K562 (cell line): ENCODE results near the gene SLC25A18. TPM values are rescaled to one million over a fixed set of nuclear protein-coding genes. Genes with fewer than 3 reads are reported as not detected.
A peak's percentile ranks its signal among the peaks of the same experiment; 100 is the strongest.

Experiments
- ATAC-seq: fragments of 200-7000 bp; cut with Tn5 transposase; 3 replicates; pipeline ENCODE4 v1.9.1; 2020; ENCODE audit warnings: moderate library complexity
- BruUV-seq: library from RNA; stranded (reverse); fragments of 400-500 nt; replicated peaks from 2 replicates; lab custom pipeline; 2021; lab: Mats Ljungman, UMichigan
- CTCF ChIA-PET: fragments of 300-600 bp; formaldehyde crosslinking; extraction: SDS; loops from one replicate; lab custom pipeline; 2021; ENCODE audit warnings: low intra/inter-chr PET ratio; lab: Yijun Ruan, JAX
- POLR2A ChIA-PET: fragments of 300-600, 350-650 bp; sonication (Branson Sonifier 250); formaldehyde crosslinking; extraction: SDS; loops from one replicate; lab custom pipeline; 2021; ENCODE audit warnings: antibody characterized with exemption, inconsistent platforms; lab: Yijun Ruan, JAX
- DNase-seq, 4 experiments: peaks; one replicate each; pipeline versions ENCODE4 v3.0.0 to v3.0.0-alpha.2; 2011 to 2018; ENCODE audit warnings: low spot score in 3 of 4, mixed read lengths in 3 of 4; ENCODE audit errors: extremely low read depth in 1 of 4
- FAIRE-seq: peaks from 2 replicates; lab custom pipeline; 2011; peaks lifted over from hg19 to GRCh38; lab: Jason Lieb, UNC
- H2AFZ ChIP-seq: 2 replicates; pipeline ENCODE4 v1.6.0; 2011; ENCODE audit warnings: low read depth, low read length, control low read depth, inconsistent platforms
- H3K27ac ChIP-seq: fragments of 200-600 bp; 3 replicates; pipeline ENCODE4 v1.8.0; 2011; ENCODE audit warnings: low read depth, mild to moderate bottlenecking, control low read depth, inconsistent platforms, low read length, moderate library complexity, mixed read lengths; ENCODE audit errors: extremely low read depth
- H3K27me3 ChIP-seq, 2 experiments: fragments of 300-600 bp in 1 of 2; 2 replicates in 1 of 2; 3 replicates in 1 of 2; pipeline versions ENCODE4 v1.6.0 to v1.8.0; 2011; ENCODE audit warnings: inconsistent platforms in 2 of 2, low read length in 2 of 2, mild to moderate bottlenecking in 1 of 2, mixed read lengths in 1 of 2, moderate library complexity in 1 of 2; ENCODE audit not compliant: control insufficient read depth in 2 of 2, insufficient read depth in 2 of 2
- H3K36me3 ChIP-seq: fragments of 300-600 bp; 3 replicates; pipeline ENCODE4 v1.8.0; 2011; ENCODE audit warnings: mild to moderate bottlenecking, low read length, inconsistent platforms; ENCODE audit not compliant: control insufficient read depth, insufficient read depth
- H3K4me1 ChIP-seq, 2 experiments: fragments of 200-600 bp in 1 of 2; replicated peaks in 1 of 2; 2 replicates in 1 of 2; 3 replicates in 1 of 2; pipeline versions ENCODE4 v1.5.1 to v1.8.0; 2011; ENCODE audit warnings: inconsistent platforms in 2 of 2, low read length in 2 of 2, mild to moderate bottlenecking in 1 of 2, mixed read lengths in 1 of 2, moderate library complexity in 1 of 2; ENCODE audit not compliant: control insufficient read depth in 2 of 2, insufficient read depth in 2 of 2
- H3K4me2 ChIP-seq: 2 replicates; pipeline ENCODE4 v1.6.1; 2011; ENCODE audit warnings: low read length, control low read depth, inconsistent platforms, mixed read lengths; ENCODE audit not compliant: insufficient read depth
- H3K4me3 ChIP-seq: fragments of 200-600 bp; sonication (generic), shearing (Covaris generic); 2 replicates; pipeline ENCODE4 v1.5.1; 2016; ENCODE audit warnings: control low read depth, inconsistent platforms
- H3K79me2 ChIP-seq: fragments of 200-600 bp; 3 replicates; pipeline ENCODE4 v1.8.0; 2011; ENCODE audit warnings: low read length, inconsistent platforms; ENCODE audit not compliant: control insufficient read depth, insufficient read depth
- H3K9ac ChIP-seq, 2 experiments: 2 replicates each; pipeline versions ENCODE4 v1.6.0 to v1.6.1; 2011; ENCODE audit warnings: low read depth in 2 of 2, low read length in 2 of 2, control low read depth in 1 of 2, inconsistent platforms in 1 of 2, mild to moderate bottlenecking in 1 of 2, mixed read lengths in 1 of 2; ENCODE audit not compliant: insufficient read depth in 1 of 2
- H3K9me1 ChIP-seq: one replicate; pipeline ENCODE4 v1.6.0; 2011; ENCODE audit warnings: inconsistent platforms, mild to moderate bottlenecking, low read length, moderate library complexity; ENCODE audit not compliant: control insufficient read depth, insufficient read depth
- H3K9me3 ChIP-seq: replicated peaks from 2 replicates; pipeline ENCODE4 v1.5.1; 2011; ENCODE audit warnings: low read depth, low read length, inconsistent platforms; ENCODE audit not compliant: control insufficient read depth, insufficient read depth
- H4K20me1 ChIP-seq: replicated peaks from 2 replicates; pipeline ENCODE4 v1.6.1; 2011; ENCODE audit warnings: low read length, inconsistent platforms, mixed read lengths; ENCODE audit not compliant: control insufficient read depth, insufficient read depth
- ARNT ChIP-seq, 2 experiments: fragments of 450-650 bp; IDR thresholded peaks; 2 replicates each; pipeline ENCODE4 v1.6.1; 2016; ENCODE audit warnings: mild to moderate bottlenecking in 1 of 2
- BRD9 ChIP-seq: fragments of 450-650 bp; IDR thresholded peaks from 2 replicates; pipeline ENCODE4 v1.6.1; 2018; ENCODE audit warnings: low read depth; ENCODE audit not compliant: partially characterized antibody
- CXXC5 ChIP-seq: fragments of 250-450 bp; sonication (Bioruptor Pico); IDR thresholded peaks from 2 replicates; pipeline ENCODE4 v1.8.0; 2022; ENCODE audit warnings: inconsistent platforms, mild to moderate bottlenecking, moderate library complexity
- DIDO1 ChIP-seq: fragments of 450-650 bp; IDR thresholded peaks from 2 replicates; pipeline ENCODE4 v1.6.1; 2016; ENCODE audit warnings: low read depth, missing biosample characterization, missing genetic modification characterization
- ELK1 ChIP-seq: sonication (generic); formaldehyde crosslinking; IDR thresholded peaks from 2 replicates; pipeline ENCODE4 v1.8.1; 2022; ENCODE audit warnings: missing genetic modification reagents
- HDAC3 ChIP-seq: fragments of 450-650 bp; IDR thresholded peaks from 2 replicates; pipeline ENCODE4 v1.6.1; 2018; ENCODE audit warnings: borderline replicate concordance, mild to moderate bottlenecking, moderate library complexity; ENCODE audit not compliant: partially characterized antibody
- IFI16 ChIP-seq: fragments of 250-450 bp; sonication (Bioruptor Pico); IDR thresholded peaks from 2 replicates; pipeline ENCODE4 v2.1.2; 2022; ENCODE audit warnings: mild to moderate bottlenecking, inconsistent platforms
- LARP7 ChIP-seq: fragments of 450-650 bp; IDR thresholded peaks from 2 replicates; pipeline ENCODE4 v1.6.1; 2016
- LCOR ChIP-seq: sonication (generic); formaldehyde crosslinking; IDR thresholded peaks from 2 replicates; pipeline ENCODE4 v1.8.0; 2022; ENCODE audit warnings: mild to moderate bottlenecking, missing genetic modification reagents
- MAFK ChIP-seq: IDR thresholded peaks from 2 replicates; pipeline ENCODE4 v1.6.1; 2011; ENCODE audit warnings: low read length, improper control_type of control experiment
- MTA3 ChIP-seq: fragments of 450-650 bp; formaldehyde crosslinking; IDR thresholded peaks from 2 replicates; pipeline ENCODE4 v1.6.1; 2017; ENCODE audit warnings: mild to moderate bottlenecking, borderline replicate concordance
- NFRKB ChIP-seq: fragments of 450-650 bp; IDR thresholded peaks from 2 replicates; pipeline ENCODE4 v1.6.1; 2016; ENCODE audit warnings: low read depth
- NR4A1 ChIP-seq, 2 experiments: fragments of 250-450 bp in 1 of 2; fragments of 450-650 bp in 1 of 2; sonication (Bioruptor Pico) in 1 of 2; IDR thresholded peaks; 2 replicates each; pipeline versions ENCODE4 v1.4.0 to v1.6.1; 2016 to 2020; ENCODE audit warnings: mild to moderate bottlenecking in 2 of 2, missing compliant biosample characterization in 1 of 2, missing genetic modification characterization in 1 of 2, moderate library complexity in 1 of 2
- PHB2 ChIP-seq: fragments of 450-650 bp; IDR thresholded peaks from 2 replicates; pipeline ENCODE4 v1.6.1; 2017; ENCODE audit warnings: low read depth
- PTRF ChIP-seq: fragments of 450-650 bp; IDR thresholded peaks from 2 replicates; pipeline ENCODE4 v1.6.1; 2016; ENCODE audit warnings: mild to moderate bottlenecking, missing genetic modification characterization, missing compliant biosample characterization
- TCFL5 ChIP-seq: fragments of 250-450 bp; sonication (Bioruptor Pico); conservative IDR thresholded peaks from 2 replicates; pipeline ENCODE4 v1.6.1; 2021; ENCODE audit warnings: mild to moderate bottlenecking, moderate library complexity, matching md5 sums
- TFAM ChIP-seq: fragments of 250-450 bp; sonication (Bioruptor Pico); conservative IDR thresholded peaks from 2 replicates; pipeline ENCODE4 v1.5.0; 2021; ENCODE audit warnings: mild to moderate bottlenecking, moderate library complexity
- ZKSCAN1 ChIP-seq: fragments of 150-350 bp; IDR thresholded peaks from 2 replicates; pipeline ENCODE4 v1.6.1; 2016; ENCODE audit warnings: low read depth, low read length
- ZNF12 ChIP-seq: sonication (generic); formaldehyde crosslinking; IDR thresholded peaks from 2 replicates; pipeline ENCODE4 v1.4.0; 2020; ENCODE audit warnings: mild to moderate bottlenecking, missing genetic modification reagents
- ZNF282 ChIP-seq: sonication (generic); formaldehyde crosslinking; IDR thresholded peaks from 2 replicates; pipeline ENCODE4 v1.8.1; 2023; ENCODE audit warnings: missing genetic modification reagents
- ZNF316 ChIP-seq: fragments of 450-650 bp; IDR thresholded peaks from 2 replicates; pipeline ENCODE4 v1.6.1; 2016
- ZNF780A ChIP-seq: fragments of 250-450 bp; sonication (Bioruptor Pico); IDR thresholded peaks from 2 replicates; pipeline ENCODE4 v1.5.0; 2021; ENCODE audit warnings: mild to moderate bottlenecking
- WGBS: fragments of 100-300 bp; shearing (Covaris generic); methylation state at CpG from one replicate; pipeline ENCODE4 v1.1.6; 2016; ENCODE audit warnings: low coverage, mixed read lengths; ENCODE audit not compliant: insufficient coverage; ENCODE audit errors: missing lambda C conversion rate; 5-methylcytosine and 5-hydroxymethylcytosine counted together
- in situ Hi-C: fragments of 300-500 bp; cut with MboI; formaldehyde crosslinking; loops from 4 replicates; pipeline ENCODE4 v1.15.0; 2018; ENCODE audit warnings: inconsistent platforms, mixed read lengths
- intact Hi-C: fragments of 100-400 bp; cut with micrococcal nuclease; formaldehyde crosslinking; loops from 2 replicates; pipeline ENCODE4 v1.14.2; 2022
- polyA plus RNA-seq, 8 experiments: library from polyadenylated mRNA; depleted of rRNA in 4 of 8; stranded (reverse) in 5 of 8; unstranded in 3 of 8; fragments of >200 nt; fragmentation: Nextera tagmentation in 2 of 8; fragmentation: Illumina TruSeq in 1 of 8; extraction: Ambion mirVana in 2 of 8; extraction: Trizol in 1 of 8; gene quantifications; 2 replicates each; pipeline versions ENCODE4 v1.2.1 to v1.2.3, GENCODE V29; 2011 to 2014; ENCODE audit warnings: inconsistent platforms in 1 of 8, missing spikeins in 1 of 8
- total RNA-seq, 7 experiments: library from RNA; depleted of rRNA in 6 of 7; stranded (reverse); fragments of >200 nt in 6 of 7; fragmentation: Illumina TruSeq in 2 of 7; extraction: Trizol in 2 of 7; gene quantifications; 2 replicates each; pipeline versions ENCODE4 v1.2.1 to v1.2.3, GENCODE V29; 2011 to 2021; ENCODE audit warnings: low replicate concordance in 1 of 7
- TF ChIP-seq, protein P1 (sequence below): IDR thresholded peaks from 2 replicates; pipeline ENCODE4 v1.6.1; 2012; ENCODE audit warnings: low read depth, low read length, improper control_type of control experiment, borderline replicate concordance

SLC25A18 gene
- total and polyA plus RNA-seq, 9 of the 15 experiments (the other 6 are each of a cell fraction or from before 2014, with no cell fraction given) = 0.04 TPM; not detected in 8

DNA sequence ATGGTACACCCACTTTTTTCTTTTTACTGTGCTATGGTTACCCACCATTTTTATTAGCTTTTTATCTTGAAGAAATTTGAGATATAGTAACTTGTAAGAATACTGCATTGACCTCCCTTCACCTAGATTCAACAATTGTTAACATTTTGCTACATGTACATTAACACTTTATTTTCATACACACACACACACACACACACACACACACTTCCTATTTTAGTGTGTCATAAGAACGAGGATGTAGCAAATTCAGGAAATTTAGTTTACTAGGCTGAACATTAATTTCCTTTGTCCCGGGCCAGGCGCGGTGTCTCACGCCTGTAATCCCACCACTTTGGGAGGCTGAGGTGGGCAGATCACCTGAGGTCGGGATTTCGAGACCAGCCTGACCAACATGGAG is 66.3 kb downstream of the SLC25A18 start:
- H2AFZ ChIP-seq = peak overlapping the region; percentile 81
- no peaks in the 10 kb centered on the region for H3K9me1 ChIP-seq
- WGBS = 85% methylated on average over 7 of the region's 7 CpGs
- ChIA-PET POLR2A (interaction anchor here (0.6 to 1.0 kb wide), 4 partner anchors 10 to 1809 kb away, joined by 3 to 11 read pairs (median 4); partner anchors contain the start of gene BCL2L13), CTCF (no interaction called here)
- H3K4me3 ChIP-seq = peak overlapping the region; percentile 80
- no TSS peak for BruUV-seq
- H3K27ac ChIP-seq = peak overlapping the region; percentile 87
- in situ Hi-C loops = no loop called here
- peaks cover 32 to 34% of the 10 kb centered on the region in 2 experiments for H3K4me1 ChIP-seq
- H3K79me2 ChIP-seq = peaks cover 48% of the 10 kb centered on the region
- no peak for FAIRE-seq
- no peaks in the 10 kb centered on the region for H3K9me3 ChIP-seq
- DNase-seq = no peak
- peaks cover 19% of the 10 kb centered on the region; the same call in 1 of the 3 replicates for H3K36me3 ChIP-seq
- H3K9ac ChIP-seq = peak overlapping the region in 1 of 2 experiments; percentile 95; a peak in 2 of 4 replicates
- H3K27me3 ChIP-seq = no peaks in the 10 kb centered on the region
- no peaks in the 10 kb centered on the region for H4K20me1 ChIP-seq
- H3K4me2 ChIP-seq = peak overlapping the region; percentile 97; the same call in 1 of the 2 replicates
- no peak for ATAC-seq
- intact Hi-C loops = no loop called here
- TF ChIP-seq ZNF282 (CRISPR knock-in tag) (no peak), LARP7 (peak; percentile 73; the same call in 1 of the 2 replicates), ZKSCAN1 (no peak), NFRKB (no peak), MTA3 (no peak), ZNF780A (CRISPR knock-in tag) (no peak), CXXC5 (CRISPR knock-in tag) (no peak), ZNF12 (CRISPR knock-in tag) (no peak), ELK1 (CRISPR knock-in tag) (no peak), TFAM (CRISPR knock-in tag) (no peak), ARNT (IDR thresholded peaks at IDR 0.05) (no peak), PTRF (tag) (peak; percentile 25; the same call in 1 of the 2 replicates), HDAC3 (no peak), MAFK (no peak), DIDO1 (tag) (no peak), TCFL5 (CRISPR knock-in tag) (no peak), NR4A1 (CRISPR knock-in tag; IDR thresholded peaks at IDR 0.05) (no peak), NR4A1 (tag; IDR thresholded peaks at IDR 0.05) (peak; percentile 23; the same call in 1 of the 2 replicates), ZNF316 (peak; percentile 42; the same call in 1 of the 2 replicates), LCOR (no peak), PHB2 (0 out of 2 replicates have a peak, but pooled peaks have one; percentile 25), IFI16 (no peak), BRD9 (peak; percentile 27)
- TF ChIP-seq, protein P1, sequence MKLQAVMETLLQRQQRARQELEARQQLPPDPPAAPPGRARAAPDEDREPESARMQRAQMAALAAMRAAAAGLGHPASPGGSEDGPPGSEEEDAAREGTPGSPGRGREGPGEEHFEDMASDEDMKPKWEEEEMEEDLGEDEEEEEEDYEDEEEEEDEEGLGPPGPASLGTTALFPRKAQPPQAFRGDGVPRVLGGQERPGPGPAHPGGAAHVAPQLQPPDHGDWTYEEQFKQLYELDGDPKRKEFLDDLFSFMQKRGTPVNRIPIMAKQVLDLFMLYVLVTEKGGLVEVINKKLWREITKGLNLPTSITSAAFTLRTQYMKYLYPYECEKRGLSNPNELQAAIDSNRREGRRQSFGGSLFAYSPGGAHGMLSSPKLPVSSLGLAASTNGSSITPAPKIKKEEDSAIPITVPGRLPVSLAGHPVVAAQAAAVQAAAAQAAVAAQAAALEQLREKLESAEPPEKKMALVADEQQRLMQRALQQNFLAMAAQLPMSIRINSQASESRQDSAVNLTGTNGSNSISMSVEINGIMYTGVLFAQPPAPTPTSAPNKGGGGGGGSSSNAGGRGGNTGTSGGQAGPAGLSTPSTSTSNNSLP = no peak
